ENCODE results near the gene KDSR. TPM values are rescaled to one million over a fixed set of nuclear protein-coding genes. Genes with fewer than 3 reads are reported as not detected.

Gene KDSR
- total RNA-seq, 1 donor from 2014 or later, result 208 TPM

DNA sequence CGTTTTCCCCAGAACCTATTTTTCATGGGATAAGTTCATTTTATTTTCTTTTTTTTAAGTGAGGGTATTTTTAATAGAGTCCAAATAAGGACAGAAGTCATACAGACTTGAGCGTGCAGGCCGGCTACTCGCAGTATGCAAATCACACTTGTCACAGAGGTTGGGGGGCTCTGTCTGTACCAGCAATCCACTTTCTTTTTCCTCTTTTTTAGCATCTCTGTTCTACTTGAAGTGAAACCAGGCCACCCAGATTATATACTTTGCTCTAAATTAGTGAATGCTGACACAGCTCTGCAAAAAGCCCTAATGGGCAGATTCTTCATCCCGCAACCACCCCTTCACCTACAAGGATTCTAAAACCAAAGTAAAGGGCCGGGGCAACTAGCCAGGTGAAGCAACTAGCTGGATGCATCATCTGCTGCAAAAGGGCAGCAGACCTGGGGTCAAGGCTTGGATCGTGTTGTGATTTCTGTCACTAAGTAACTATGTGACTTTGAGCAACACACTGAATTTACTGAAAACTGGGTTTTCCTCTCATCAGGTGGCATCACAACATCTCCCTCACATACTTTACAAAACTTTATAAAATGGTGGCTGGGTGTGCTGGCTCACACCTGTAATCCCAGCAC is 18.4 kb downstream of the KDSR start:
- no peak overlapping the region for H3K4me3 ChIP-seq
- H3K36me3 ChIP-seq, result peaks cover 79 to 82% of the 10 kb centered on the region in 2 donors
- no peaks in the 10 kb centered on the region for H3K9me3 ChIP-seq
- TF ChIP-seq, protein P1, sequence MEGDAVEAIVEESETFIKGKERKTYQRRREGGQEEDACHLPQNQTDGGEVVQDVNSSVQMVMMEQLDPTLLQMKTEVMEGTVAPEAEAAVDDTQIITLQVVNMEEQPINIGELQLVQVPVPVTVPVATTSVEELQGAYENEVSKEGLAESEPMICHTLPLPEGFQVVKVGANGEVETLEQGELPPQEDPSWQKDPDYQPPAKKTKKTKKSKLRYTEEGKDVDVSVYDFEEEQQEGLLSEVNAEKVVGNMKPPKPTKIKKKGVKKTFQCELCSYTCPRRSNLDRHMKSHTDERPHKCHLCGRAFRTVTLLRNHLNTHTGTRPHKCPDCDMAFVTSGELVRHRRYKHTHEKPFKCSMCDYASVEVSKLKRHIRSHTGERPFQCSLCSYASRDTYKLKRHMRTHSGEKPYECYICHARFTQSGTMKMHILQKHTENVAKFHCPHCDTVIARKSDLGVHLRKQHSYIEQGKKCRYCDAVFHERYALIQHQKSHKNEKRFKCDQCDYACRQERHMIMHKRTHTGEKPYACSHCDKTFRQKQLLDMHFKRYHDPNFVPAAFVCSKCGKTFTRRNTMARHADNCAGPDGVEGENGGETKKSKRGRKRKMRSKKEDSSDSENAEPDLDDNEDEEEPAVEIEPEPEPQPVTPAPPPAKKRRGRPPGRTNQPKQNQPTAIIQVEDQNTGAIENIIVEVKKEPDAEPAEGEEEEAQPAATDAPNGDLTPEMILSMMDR (IDR thresholded peaks at IDR 0.05), result no peak
- no peaks in the 10 kb centered on the region for H3K27me3 ChIP-seq
- H3K4me1 ChIP-seq, result peaks cover 0 to 4% of the 10 kb centered on the region in 2 donors
- no peak for DNase-seq (ENCODE audit: low spot score in 2 of 2)
- intact Hi-C loops (cut with DNase I), result no loop called here
- no peak overlapping the region for H3K27ac ChIP-seq

DNA sequence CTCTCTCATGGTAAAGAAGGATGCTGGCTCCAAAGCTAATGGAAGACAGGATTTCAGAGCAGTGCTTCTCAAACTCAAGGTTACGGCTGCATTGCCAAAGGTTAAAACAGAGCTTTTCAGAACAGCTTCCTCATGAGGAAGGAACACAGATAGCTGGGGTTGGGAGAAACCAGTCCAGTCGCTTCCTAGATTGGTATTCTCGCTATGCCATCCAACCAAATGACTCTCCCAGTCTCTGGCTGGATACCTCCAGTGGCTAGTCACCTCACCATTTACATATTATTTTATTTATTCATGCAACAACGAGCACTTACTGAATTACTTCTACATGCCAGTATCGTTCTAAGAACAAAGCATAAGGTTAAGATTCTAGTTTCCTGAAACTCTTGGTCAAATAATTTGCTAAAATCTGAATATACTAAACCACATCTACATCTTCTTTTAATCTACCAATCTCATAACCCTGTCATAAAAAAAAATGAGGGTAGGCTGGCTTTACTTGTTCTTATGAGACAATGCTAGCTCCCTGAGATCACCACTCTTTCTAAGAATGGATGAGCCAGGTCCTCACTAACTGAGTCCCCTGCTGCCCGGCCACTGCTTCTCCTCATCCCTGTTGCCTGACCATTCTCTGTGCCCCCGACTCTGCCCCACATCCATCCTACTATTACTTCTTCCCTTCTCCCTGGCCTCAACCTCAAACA is 20.4 kb downstream of the KDSR start:
- H3K36me3 ChIP-seq, result peaks cover 77 to 81% of the 10 kb centered on the region in 2 donors
- intact Hi-C loops (cut with DNase I), result no loop called here
- DNase-seq (ENCODE audit: low spot score in 2 of 2), result no peak
- H3K4me1 ChIP-seq, result peaks cover 0 to 4% of the 10 kb centered on the region in 2 donors
- H3K9me3 ChIP-seq, result no peaks in the 10 kb centered on the region
- TF ChIP-seq, protein P1 (IDR thresholded peaks at IDR 0.05), result no peak
- H3K4me3 ChIP-seq, result no peak overlapping the region
- H3K27me3 ChIP-seq, result no peaks in the 10 kb centered on the region
- H3K27ac ChIP-seq, result peak overlapping the region in 1 of 2 donors; percentile 17

DNA sequence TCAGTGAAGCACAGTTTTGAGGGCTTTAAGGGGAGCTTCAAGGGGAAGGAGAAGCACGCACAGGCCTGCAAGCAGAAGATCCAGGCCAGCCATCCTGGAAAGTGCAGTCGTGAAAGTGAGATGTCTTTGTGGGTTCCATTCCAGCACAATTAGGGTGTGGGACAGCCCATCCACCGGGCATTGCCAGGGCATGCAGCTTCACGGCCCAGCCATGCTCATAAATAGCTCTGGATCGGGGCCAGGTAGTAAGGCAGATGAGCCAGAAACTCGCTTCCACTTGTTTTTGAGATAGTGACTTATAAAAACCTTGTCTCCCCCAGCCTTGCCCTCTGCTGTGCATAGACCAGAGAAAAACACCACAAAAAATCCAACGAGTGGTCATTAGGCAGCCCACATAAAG is 21.0 kb downstream of the KDSR start:
- intact Hi-C loops (cut with DNase I), result no loop called here
- TF ChIP-seq, protein P1 (IDR thresholded peaks at IDR 0.05), result no peak
- H3K4me1 ChIP-seq, result peaks cover 0 to 4% of the 10 kb centered on the region in 2 donors
- peak overlapping the region in 1 of 2 donors; percentile 17 for H3K27ac ChIP-seq
- DNase-seq (ENCODE audit: low spot score in 2 of 2), result no peak
- peaks cover 76 to 77% of the 10 kb centered on the region in 2 donors for H3K36me3 ChIP-seq
- no peaks in the 10 kb centered on the region for H3K9me3 ChIP-seq
- H3K27me3 ChIP-seq, result no peaks in the 10 kb centered on the region
- H3K4me3 ChIP-seq, result no peak overlapping the region

DNA sequence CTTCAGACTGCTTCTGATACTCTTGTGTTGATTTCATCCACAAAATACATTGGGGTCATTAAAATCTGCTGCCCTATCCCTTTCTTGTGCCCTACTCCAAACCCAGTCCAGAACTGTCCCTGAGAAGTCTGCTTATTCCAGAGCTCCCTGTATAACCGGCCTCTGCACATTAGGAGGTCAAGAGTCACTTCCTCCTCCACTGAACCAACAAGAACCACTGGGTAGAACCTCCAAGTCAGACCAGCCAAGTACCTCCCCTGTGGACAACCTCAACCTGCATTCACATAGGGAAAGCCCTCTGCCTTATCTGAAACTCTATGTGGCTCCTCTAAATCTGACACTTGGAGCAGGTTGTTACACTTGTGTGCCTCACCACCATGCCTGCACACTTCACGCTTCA is 22.1 kb downstream of the KDSR start:
- H3K4me3 ChIP-seq, result no peak overlapping the region
- H3K36me3 ChIP-seq, result peaks cover 69 to 76% of the 10 kb centered on the region in 2 donors
- no peaks in the 10 kb centered on the region for H3K9me3 ChIP-seq
- intact Hi-C loops (cut with DNase I), result loop anchor here (5.0 kb wide), 1 partner anchor 92 kb away; no protein-coding TSS in a partner anchor
- no peak for DNase-seq (ENCODE audit: low spot score in 2 of 2)
- H3K27me3 ChIP-seq, result no peaks in the 10 kb centered on the region
- peaks cover 0 to 4% of the 10 kb centered on the region in 2 donors for H3K4me1 ChIP-seq
- TF ChIP-seq, protein P1 (IDR thresholded peaks at IDR 0.05), result no peak
- no peak overlapping the region for H3K27ac ChIP-seq

DNA sequence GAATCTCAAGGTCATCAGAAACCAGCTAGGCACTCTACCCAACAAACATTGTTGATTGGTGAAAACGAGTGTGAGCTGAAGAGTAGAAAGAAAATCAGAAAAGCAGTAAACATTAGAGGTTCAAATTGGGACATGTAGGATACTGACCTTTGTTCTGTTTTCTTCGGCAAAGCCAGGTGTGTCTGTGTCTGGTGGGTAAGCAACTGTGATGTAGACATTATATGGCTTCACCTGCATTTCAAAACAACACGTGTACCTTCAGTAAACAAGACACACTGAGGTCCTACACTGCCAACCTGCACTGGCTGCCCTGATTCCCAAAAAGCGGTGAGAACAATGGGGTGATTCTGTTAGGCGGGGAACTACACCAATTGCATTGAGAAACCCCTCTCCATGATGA is 22.7 kb downstream of the KDSR start:
- intact Hi-C loops (cut with DNase I), result loop anchor here (5.0 kb wide), 1 partner anchor 93 kb away; no protein-coding TSS in a partner anchor
- Histone ChIP-seq H3K4me1 (peaks cover 0 to 4% of the 10 kb centered on the region in 2 donors), H3K27me3 (no peaks in the 10 kb centered on the region), H3K27ac (no peak overlapping the region), H3K4me3 (no peak overlapping the region), H3K9me3 (no peaks in the 10 kb centered on the region), H3K36me3 (peaks cover 63 to 72% of the 10 kb centered on the region in 2 donors)
- DNase-seq (ENCODE audit: low spot score in 2 of 2), result no peak
- TF ChIP-seq, protein P1 (IDR thresholded peaks at IDR 0.05), result no peak
